K562 (cell line): Measurements from ENCODE around the gene REEP2. TPM values are rescaled to one million over a fixed set of nuclear protein-coding genes. Genes with fewer than 3 reads are reported as not detected.

Source experiments
- ARNT ChIP-seq, 2 experiments: fragments of 450-650 bp; IDR thresholded peaks; 2 replicates each; pipeline ENCODE4 v1.6.1; 2016; ENCODE audit warnings: mild to moderate bottlenecking in 1 of 2
- BMI1 ChIP-seq: fragments of 150-350 bp; IDR thresholded peaks from 2 replicates; pipeline ENCODE4 v1.6.1; 2014; ENCODE audit warnings: low read length
- DDX20 ChIP-seq: fragments of 450-650 bp; IDR thresholded peaks from 2 replicates; pipeline ENCODE4 v1.6.1; 2016; ENCODE audit warnings: missing genetic modification characterization, low read depth, mild to moderate bottlenecking, missing compliant biosample characterization, moderate library complexity
- EP300 ChIP-seq: IDR thresholded peaks from 2 replicates; pipeline ENCODE4 v1.6.1; 2012; ENCODE audit warnings: low read length, improper control_type of control experiment
- EZH2 ChIP-seq: IDR thresholded peaks from 2 replicates; pipeline ENCODE4 v1.6.1; 2012; ENCODE audit warnings: low read depth, mild to moderate bottlenecking, inconsistent platforms, low read length, borderline replicate concordance
- FOXM1 ChIP-seq, 2 experiments: fragments of 450-650 bp in 1 of 2; sonication (generic) in 1 of 2; formaldehyde crosslinking in 1 of 2; IDR thresholded peaks; 2 replicates each; pipeline versions ENCODE4 v1.6.1 to v1.9.0; 2017 to 2022; ENCODE audit warnings: low read depth in 2 of 2, mild to moderate bottlenecking in 2 of 2, missing genetic modification reagents in 1 of 2, moderate library complexity in 1 of 2
- GTF2A2 ChIP-seq: IDR thresholded peaks from 2 replicates; pipeline ENCODE4 v1.6.1; 2016; ENCODE audit warnings: mild to moderate bottlenecking, missing genetic modification characterization, missing compliant biosample characterization
- MTA2 ChIP-seq: fragments of 450-650 bp; IDR thresholded peaks from 2 replicates; pipeline ENCODE4 v1.6.1; 2016; ENCODE audit warnings: low read depth
- NBN ChIP-seq: fragments of 450-650 bp; IDR thresholded peaks from 2 replicates; pipeline ENCODE4 v1.6.1; 2016; ENCODE audit warnings: low read depth, mild to moderate bottlenecking
- PCBP2 ChIP-seq: fragments of 200-400 bp; formaldehyde crosslinking; IDR thresholded peaks from 2 replicates; pipeline ENCODE4 v1.6.1; 2018; ENCODE audit warnings: low read length, low read depth, mild to moderate bottlenecking, moderate library complexity; ENCODE audit not compliant: poor library complexity, severe bottlenecking
- RFX7 ChIP-seq: fragments of 250-450 bp; sonication (Bioruptor Pico); IDR thresholded peaks from 2 replicates; pipeline ENCODE4 v1.5.1; 2021; ENCODE audit warnings: mild to moderate bottlenecking
- STAT5B ChIP-seq: fragments of 250-450 bp; sonication (Bioruptor Pico); IDR thresholded peaks from 2 replicates; pipeline ENCODE4 v1.8.0; 2021; ENCODE audit warnings: mild to moderate bottlenecking, inconsistent platforms
- TFAM ChIP-seq: fragments of 250-450 bp; sonication (Bioruptor Pico); conservative IDR thresholded peaks from 2 replicates; pipeline ENCODE4 v1.5.0; 2021; ENCODE audit warnings: mild to moderate bottlenecking, moderate library complexity
- WHSC1 ChIP-seq: IDR thresholded peaks from one replicate; pipeline ENCODE4 v1.6.1; 2012; ENCODE audit warnings: low read length, control low read depth, inconsistent platforms
- ZNF431 ChIP-seq: sonication (generic); formaldehyde crosslinking; IDR thresholded peaks from 2 replicates; pipeline ENCODE4 v1.8.0; 2022; ENCODE audit warnings: mild to moderate bottlenecking, missing genetic modification reagents
- polyA plus RNA-seq, 8 experiments: library from polyadenylated mRNA; depleted of rRNA in 4 of 8; stranded (reverse) in 5 of 8; unstranded in 3 of 8; fragments of >200 nt; fragmentation: Nextera tagmentation in 2 of 8; fragmentation: Illumina TruSeq in 1 of 8; extraction: Ambion mirVana in 2 of 8; extraction: Trizol in 1 of 8; gene quantifications; 2 replicates each; pipeline versions ENCODE4 v1.2.1 to v1.2.3, GENCODE V29; 2011 to 2014; ENCODE audit warnings: inconsistent platforms in 1 of 8, missing spikeins in 1 of 8
- total RNA-seq, 7 experiments: library from RNA; depleted of rRNA in 6 of 7; stranded (reverse); fragments of >200 nt in 6 of 7; fragmentation: Illumina TruSeq in 2 of 7; extraction: Trizol in 2 of 7; gene quantifications; 2 replicates each; pipeline versions ENCODE4 v1.2.1 to v1.2.3, GENCODE V29; 2011 to 2021; ENCODE audit warnings: low replicate concordance in 1 of 7
- TF ChIP-seq, protein P1 (sequence below), 2 experiments: fragments of 450-650 bp; formaldehyde crosslinking in 1 of 2; IDR thresholded peaks; 2 replicates each; pipeline versions ENCODE4 v1.4.0 to v1.6.1; 2014 to 2020; ENCODE audit warnings: mild to moderate bottlenecking in 2 of 2, borderline replicate concordance in 1 of 2, low read depth in 1 of 2
- TF ChIP-seq, protein P2 (sequence below): fragments of 450-650 bp; IDR thresholded peaks from 2 replicates; pipeline ENCODE4 v1.6.1; 2016; ENCODE audit warnings: missing biosample characterization, missing genetic modification characterization
- TF ChIP-seq, protein P3 (sequence below): fragments of 450-650 bp; formaldehyde crosslinking; IDR thresholded peaks from 2 replicates; pipeline ENCODE4 v1.4.0; 2022; ENCODE audit warnings: missing genetic modification characterization

The REEP2 gene
- total and polyA plus RNA-seq, 9 of the 15 experiments (the other 6 are each of a cell fraction or from before 2014, with no cell fraction given) = 0.03 to 1.1 (median 0.12) TPM; not detected in 1

DNA sequence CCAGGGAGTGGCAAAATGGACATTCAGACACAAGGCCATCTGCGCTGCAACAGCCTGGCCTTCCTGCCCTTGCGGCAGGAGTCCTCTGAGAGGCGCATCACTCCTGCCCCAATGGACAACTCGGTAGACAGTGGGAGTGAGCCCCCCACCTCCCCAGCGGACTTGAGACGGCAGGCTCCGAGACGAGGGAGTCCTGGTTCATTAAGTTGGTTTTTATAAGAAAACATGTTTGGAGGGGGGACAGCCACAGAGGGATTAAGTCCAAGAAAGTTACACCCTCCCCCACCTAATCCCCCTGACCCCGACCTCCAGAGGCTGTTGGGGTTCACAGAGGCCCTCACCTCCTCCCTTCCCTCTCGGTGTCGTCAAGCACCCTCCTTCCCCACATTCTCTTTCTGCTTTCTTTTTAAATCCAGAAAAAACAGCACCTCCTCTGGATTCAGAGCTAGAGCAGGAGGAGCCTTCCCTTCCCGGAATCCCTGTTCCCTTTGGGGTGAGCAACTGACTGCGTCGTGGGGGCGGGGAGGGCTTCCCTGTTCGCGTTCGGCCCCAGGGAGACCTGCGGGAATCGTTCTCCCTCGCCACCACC lies 24.7 kb downstream of the REEP2 start (continued):
- TF ChIP-seq, protein P1, sequence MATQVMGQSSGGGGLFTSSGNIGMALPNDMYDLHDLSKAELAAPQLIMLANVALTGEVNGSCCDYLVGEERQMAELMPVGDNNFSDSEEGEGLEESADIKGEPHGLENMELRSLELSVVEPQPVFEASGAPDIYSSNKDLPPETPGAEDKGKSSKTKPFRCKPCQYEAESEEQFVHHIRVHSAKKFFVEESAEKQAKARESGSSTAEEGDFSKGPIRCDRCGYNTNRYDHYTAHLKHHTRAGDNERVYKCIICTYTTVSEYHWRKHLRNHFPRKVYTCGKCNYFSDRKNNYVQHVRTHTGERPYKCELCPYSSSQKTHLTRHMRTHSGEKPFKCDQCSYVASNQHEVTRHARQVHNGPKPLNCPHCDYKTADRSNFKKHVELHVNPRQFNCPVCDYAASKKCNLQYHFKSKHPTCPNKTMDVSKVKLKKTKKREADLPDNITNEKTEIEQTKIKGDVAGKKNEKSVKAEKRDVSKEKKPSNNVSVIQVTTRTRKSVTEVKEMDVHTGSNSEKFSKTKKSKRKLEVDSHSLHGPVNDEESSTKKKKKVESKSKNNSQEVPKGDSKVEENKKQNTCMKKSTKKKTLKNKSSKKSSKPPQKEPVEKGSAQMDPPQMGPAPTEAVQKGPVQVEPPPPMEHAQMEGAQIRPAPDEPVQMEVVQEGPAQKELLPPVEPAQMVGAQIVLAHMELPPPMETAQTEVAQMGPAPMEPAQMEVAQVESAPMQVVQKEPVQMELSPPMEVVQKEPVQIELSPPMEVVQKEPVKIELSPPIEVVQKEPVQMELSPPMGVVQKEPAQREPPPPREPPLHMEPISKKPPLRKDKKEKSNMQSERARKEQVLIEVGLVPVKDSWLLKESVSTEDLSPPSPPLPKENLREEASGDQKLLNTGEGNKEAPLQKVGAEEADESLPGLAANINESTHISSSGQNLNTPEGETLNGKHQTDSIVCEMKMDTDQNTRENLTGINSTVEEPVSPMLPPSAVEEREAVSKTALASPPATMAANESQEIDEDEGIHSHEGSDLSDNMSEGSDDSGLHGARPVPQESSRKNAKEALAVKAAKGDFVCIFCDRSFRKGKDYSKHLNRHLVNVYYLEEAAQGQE (IDR thresholded peaks at IDR 0.05; ENCODE audit: borderline replicate concordance) = peak; percentile 22; the same call in 1 of the 2 replicates
- TF ChIP-seq, protein P1 (CRISPR knock-in tag; IDR thresholded peaks at IDR 0.05; ENCODE audit: low read depth) = no peak
- TF ChIP-seq WHSC1 = no peak
- TF ChIP-seq, protein P2, sequence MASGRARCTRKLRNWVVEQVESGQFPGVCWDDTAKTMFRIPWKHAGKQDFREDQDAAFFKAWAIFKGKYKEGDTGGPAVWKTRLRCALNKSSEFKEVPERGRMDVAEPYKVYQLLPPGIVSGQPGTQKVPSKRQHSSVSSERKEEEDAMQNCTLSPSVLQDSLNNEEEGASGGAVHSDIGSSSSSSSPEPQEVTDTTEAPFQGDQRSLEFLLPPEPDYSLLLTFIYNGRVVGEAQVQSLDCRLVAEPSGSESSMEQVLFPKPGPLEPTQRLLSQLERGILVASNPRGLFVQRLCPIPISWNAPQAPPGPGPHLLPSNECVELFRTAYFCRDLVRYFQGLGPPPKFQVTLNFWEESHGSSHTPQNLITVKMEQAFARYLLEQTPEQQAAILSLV = no peak
- TF ChIP-seq FOXM1 (IDR thresholded peaks at IDR 0.05; ENCODE audit: low read depth) = no peak
- TF ChIP-seq FOXM1 (CRISPR knock-in tag; IDR thresholded peaks at IDR 0.05; ENCODE audit: low read depth) = no peak
- TF ChIP-seq STAT5B (CRISPR knock-in tag) = no peak
- no peak for TF ChIP-seq BMI1
- no peak for TF ChIP-seq MTA2
- TF ChIP-seq ZNF431 (CRISPR knock-in tag) = no peak
- TF ChIP-seq PCBP2 = no peak
- TF ChIP-seq DDX20 = no peak
- TF ChIP-seq GTF2A2 (tag) = no peak
- TF ChIP-seq, protein P3, sequence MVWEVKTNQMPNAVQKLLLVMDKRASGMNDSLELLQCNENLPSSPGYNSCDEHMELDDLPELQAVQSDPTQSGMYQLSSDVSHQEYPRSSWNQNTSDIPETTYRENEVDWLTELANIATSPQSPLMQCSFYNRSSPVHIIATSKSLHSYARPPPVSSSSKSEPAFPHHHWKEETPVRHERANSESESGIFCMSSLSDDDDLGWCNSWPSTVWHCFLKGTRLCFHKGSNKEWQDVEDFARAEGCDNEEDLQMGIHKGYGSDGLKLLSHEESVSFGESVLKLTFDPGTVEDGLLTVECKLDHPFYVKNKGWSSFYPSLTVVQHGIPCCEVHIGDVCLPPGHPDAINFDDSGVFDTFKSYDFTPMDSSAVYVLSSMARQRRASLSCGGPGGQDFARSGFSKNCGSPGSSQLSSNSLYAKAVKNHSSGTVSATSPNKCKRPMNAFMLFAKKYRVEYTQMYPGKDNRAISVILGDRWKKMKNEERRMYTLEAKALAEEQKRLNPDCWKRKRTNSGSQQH (CRISPR knock-in tag) = 0 out of 2 replicates have a peak, but pooled peaks have one; percentile 3
- no peak for TF ChIP-seq NBN
- peak; percentile 42 to 90; a peak in 2 of 4 replicates for TF ChIP-seq ARNT (IDR thresholded peaks at IDR 0.05)
- no peak for TF ChIP-seq TFAM (CRISPR knock-in tag)
- no peak for TF ChIP-seq EP300
- no peak for TF ChIP-seq RFX7 (CRISPR knock-in tag)
- no peak for TF ChIP-seq EZH2
